22Rv1 (cell line): ENCODE data around the gene ATL3.
"Not testable (repeated sequence)": the region's sequence is repeated elsewhere in the genome, so short reads cannot be mapped to it uniquely, and the experiment has no call there.

ENCODE experiments used
- H3K27ac ChIP-seq: fragments of 450-650 bp; 2 replicates; pipeline ENCODE4 v1.5.1; 2017
- CTCF ChIP-seq: fragments of 450-650 bp; IDR thresholded peaks from 2 replicates; pipeline ENCODE4 v1.5.1; 2017; ENCODE audit warnings: mild to moderate bottlenecking
- ZFX ChIP-seq: fragments of 450-650 bp; IDR thresholded peaks from 2 replicates; pipeline ENCODE4 v1.6.1; 2017; ENCODE audit warnings: antibody characterized with exemption, borderline replicate concordance

ATL3 gene

DNA sequence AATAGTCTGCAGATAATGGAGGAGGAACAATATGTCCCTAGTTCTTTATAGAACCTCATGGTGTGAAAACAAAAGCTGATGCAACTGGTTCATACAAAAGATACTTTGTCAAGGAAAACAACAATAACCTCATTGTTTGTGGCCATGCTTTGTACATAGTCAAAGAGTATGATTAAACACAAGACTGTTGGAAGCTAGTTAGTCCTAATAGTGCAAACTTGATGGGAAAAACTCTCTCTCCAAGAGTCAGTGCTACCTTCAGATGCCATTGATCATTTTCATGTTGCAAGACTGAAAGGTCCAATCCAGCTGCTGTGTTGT, 87.9 kb downstream of the ATL3 start:
- H3K27ac ChIP-seq: peak overlapping the region; percentile 60
- TF ChIP-seq CTCF (no peak), ZFX (no peak)

DNA sequence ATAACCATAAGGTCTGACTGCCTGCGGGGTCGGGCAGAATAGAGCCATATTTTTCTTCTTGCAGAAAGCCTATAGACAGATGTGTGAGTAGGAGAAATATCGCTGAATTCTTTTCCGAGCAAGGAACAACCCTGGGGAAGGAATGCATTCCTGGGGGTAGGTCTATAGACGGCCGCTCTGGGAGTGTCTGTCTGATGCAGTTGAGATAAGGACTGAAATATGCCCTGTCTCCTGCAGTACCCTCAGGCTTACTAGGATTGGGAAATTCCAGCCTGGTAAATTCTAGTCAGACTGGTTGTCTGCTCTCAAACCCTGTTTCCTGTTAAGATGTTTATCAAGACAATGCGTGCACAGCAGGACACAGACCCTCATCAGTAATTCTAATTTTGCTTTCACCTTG, 90.0 kb downstream of the ATL3 start:
- not testable (repeated sequence) for H3K27ac ChIP-seq

DNA sequence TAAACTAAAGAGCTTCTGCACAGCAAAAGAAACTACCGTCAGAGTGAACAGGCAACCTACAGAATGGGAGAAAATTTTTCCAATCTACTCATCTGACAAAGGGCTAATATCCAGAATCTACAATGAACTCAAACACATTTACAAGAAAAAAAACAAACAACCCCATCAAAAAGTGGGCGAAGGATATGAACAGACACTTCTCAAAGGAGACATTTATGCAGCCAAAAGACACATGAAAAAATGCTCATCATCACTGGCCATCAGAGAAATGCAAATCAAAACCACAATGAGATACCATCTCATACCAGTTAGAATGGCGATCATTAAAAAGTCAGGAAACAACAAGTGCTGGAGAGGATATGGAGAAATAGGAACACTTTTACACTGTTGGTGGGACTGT, 92.3 kb downstream of the ATL3 start:
- not testable (repeated sequence) for H3K27ac ChIP-seq

GRCh38 chr11:63574856-63575602, 96.1 kb downstream of the ATL3 start:
- no peak for TF ChIP-seq ZFX
- no peak for TF ChIP-seq CTCF
- H3K27ac ChIP-seq: no peak overlapping the region
